HEK293T (cell line): ENCODE data around the gene DDHD1.

Experiments used
- ARNT ChIP-seq: fragments of 450-650 bp; IDR thresholded peaks from 2 replicates; pipeline ENCODE4 v1.6.1; 2017; ENCODE audit warnings: mild to moderate bottlenecking
- BHLHE40 ChIP-seq: fragments of 450-650 bp; IDR thresholded peaks from 2 replicates; pipeline ENCODE4 v1.6.1; 2016; ENCODE audit warnings: mild to moderate bottlenecking, moderate library complexity, borderline replicate concordance
- ELF4 ChIP-seq: fragments of 450-650 bp; IDR thresholded peaks from 2 replicates; pipeline ENCODE4 v1.6.1; 2017; ENCODE audit warnings: antibody characterized with exemption
- FOXA1 ChIP-seq: fragments of 450-650 bp; IDR thresholded peaks from 2 replicates; pipeline ENCODE4 v1.6.1; 2016; ENCODE audit warnings: mild to moderate bottlenecking
- FOXK2 ChIP-seq: fragments of 450-650 bp; IDR thresholded peaks from 2 replicates; pipeline ENCODE4 v1.6.1; 2016; ENCODE audit warnings: mild to moderate bottlenecking
- FOXM1 ChIP-seq: fragments of 450-650 bp; IDR thresholded peaks from 2 replicates; pipeline ENCODE4 v1.6.1; 2017; ENCODE audit warnings: mild to moderate bottlenecking, borderline replicate concordance
- HDGF ChIP-seq: fragments of 450-650 bp; IDR thresholded peaks from 2 replicates; pipeline ENCODE4 v1.6.1; 2017; ENCODE audit warnings: antibody characterized with exemption, borderline replicate concordance
- NFRKB ChIP-seq: fragments of 450-650 bp; IDR thresholded peaks from 2 replicates; pipeline ENCODE4 v1.6.1; 2016; ENCODE audit warnings: mild to moderate bottlenecking, moderate library complexity
- SP1 ChIP-seq: fragments of 450-650 bp; IDR thresholded peaks from 2 replicates; pipeline ENCODE4 v1.6.1; 2017
- SUZ12 ChIP-seq: fragments of 450-650 bp; IDR thresholded peaks from 2 replicates; pipeline ENCODE4 v1.6.1; 2016; ENCODE audit warnings: mild to moderate bottlenecking
- TARDBP ChIP-seq: fragments of 450-650 bp; IDR thresholded peaks from 2 replicates; pipeline ENCODE4 v1.6.1; 2016
- ZNF384 ChIP-seq: fragments of 450-650 bp; IDR thresholded peaks from 2 replicates; pipeline ENCODE4 v1.6.1; 2016
- TF ChIP-seq, protein P1 (sequence below): fragments of 450-650 bp; IDR thresholded peaks from 2 replicates; pipeline ENCODE4 v1.6.1; 2016

DNA sequence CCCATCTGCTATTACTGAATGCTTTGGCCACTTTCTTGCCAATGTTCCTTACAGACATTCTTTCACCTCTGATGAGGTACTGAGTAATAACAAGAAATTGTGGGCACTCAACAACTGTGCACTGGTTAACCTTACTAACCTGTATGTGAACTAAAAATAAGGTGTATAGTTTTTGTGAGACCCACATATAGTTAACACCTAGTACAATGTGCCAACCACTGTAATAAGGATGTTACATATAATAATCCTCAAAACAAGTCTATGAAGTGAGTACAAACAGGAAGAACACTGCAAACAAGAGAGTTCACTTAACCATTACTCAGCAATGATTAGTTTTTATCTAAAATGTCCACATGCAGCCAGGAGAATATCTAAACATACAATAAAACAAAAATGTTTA, 4.5 kb downstream of the DDHD1 start:
- TF ChIP-seq TARDBP (no peak), FOXK2 (no peak), SUZ12 (no peak), FOXM1 (no peak), FOXA1 (no peak), ARNT (no peak), BHLHE40 (no peak), ELF4 (no peak), SP1 (no peak), NFRKB (no peak), HDGF (no peak), ZNF384 (no peak)
- TF ChIP-seq, protein P1, sequence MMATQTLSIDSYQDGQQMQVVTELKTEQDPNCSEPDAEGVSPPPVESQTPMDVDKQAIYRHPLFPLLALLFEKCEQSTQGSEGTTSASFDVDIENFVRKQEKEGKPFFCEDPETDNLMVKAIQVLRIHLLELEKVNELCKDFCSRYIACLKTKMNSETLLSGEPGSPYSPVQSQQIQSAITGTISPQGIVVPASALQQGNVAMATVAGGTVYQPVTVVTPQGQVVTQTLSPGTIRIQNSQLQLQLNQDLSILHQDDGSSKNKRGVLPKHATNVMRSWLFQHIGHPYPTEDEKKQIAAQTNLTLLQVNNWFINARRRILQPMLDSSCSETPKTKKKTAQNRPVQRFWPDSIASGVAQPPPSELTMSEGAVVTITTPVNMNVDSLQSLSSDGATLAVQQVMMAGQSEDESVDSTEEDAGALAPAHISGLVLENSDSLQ = no peak
